Measurements from ENCODE around the gene TNNI2.

DNA sequence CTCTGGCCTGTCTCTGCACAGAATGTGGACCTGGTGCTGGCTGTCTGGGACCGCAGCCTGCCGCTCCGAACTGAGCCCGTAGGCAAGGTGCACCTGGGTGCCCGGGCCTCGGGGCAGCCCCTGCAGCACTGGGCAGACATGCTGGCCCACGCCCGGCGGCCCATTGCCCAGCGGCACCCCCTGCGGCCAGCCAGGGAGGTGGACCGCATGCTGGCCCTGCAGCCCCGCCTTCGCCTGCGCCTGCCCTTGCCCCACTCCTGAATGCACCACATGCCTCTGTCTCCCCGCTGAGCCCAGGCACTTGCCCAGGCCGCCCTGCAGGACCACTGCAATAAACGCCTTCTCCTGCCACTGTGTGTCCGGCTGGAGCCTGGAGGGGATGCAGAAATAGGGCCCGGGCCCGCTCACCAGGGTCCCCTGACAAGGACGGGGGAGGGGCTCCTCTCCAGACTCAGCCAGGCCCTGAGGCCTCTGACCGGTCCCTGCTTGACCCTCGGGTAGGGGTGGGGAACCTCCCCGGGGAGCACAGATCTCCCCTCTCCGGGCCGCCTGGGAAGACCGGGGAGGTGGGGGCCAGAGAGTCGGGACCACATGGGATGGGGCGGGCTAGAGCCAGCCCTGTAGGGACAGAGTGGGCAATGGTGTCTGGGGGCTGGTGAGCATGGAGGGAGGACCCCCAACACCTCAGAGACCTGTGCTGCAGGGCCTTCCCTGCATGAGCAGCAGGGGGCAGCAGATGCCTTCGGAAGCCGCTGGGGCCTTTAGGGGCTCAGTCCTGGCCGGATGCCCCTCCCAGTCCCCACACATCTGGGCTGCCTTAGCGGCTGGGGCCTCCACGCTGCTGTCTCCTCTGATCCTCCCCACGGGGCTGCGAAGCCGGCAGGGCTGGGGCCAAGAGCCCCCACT is 1.4 kb upstream of the TNNI2 start:
- TF ChIP-seq, protein P1, sequence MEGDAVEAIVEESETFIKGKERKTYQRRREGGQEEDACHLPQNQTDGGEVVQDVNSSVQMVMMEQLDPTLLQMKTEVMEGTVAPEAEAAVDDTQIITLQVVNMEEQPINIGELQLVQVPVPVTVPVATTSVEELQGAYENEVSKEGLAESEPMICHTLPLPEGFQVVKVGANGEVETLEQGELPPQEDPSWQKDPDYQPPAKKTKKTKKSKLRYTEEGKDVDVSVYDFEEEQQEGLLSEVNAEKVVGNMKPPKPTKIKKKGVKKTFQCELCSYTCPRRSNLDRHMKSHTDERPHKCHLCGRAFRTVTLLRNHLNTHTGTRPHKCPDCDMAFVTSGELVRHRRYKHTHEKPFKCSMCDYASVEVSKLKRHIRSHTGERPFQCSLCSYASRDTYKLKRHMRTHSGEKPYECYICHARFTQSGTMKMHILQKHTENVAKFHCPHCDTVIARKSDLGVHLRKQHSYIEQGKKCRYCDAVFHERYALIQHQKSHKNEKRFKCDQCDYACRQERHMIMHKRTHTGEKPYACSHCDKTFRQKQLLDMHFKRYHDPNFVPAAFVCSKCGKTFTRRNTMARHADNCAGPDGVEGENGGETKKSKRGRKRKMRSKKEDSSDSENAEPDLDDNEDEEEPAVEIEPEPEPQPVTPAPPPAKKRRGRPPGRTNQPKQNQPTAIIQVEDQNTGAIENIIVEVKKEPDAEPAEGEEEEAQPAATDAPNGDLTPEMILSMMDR (IDR thresholded peaks at IDR 0.05) = peak; percentile 84 to 97 (median 91)
- no peak for TF ChIP-seq EP300 (IDR thresholded peaks at IDR 0.05)
- no peak for TF ChIP-seq POLR2A (IDR thresholded peaks at IDR 0.05)
